HepG2 (cell line): Measurements from ENCODE around the gene SULT6B1. TPM values are rescaled to one million over a fixed set of nuclear protein-coding genes. Genes with fewer than 3 reads are reported as not detected.

ENCODE experiments used
- ATAC-seq: fragments of 200-7000 bp; cut with Tn5 transposase; 3 replicates; pipeline ENCODE4 v1.9.1; 2020; ENCODE audit warnings: mild to moderate bottlenecking, moderate library complexity
- BruUV-seq: library from RNA; stranded (reverse); fragments of 400-500 nt; replicated peaks from 2 replicates; lab custom pipeline; 2021; lab: Mats Ljungman, UMichigan
- CTCF ChIA-PET: fragments of 300-600 bp; formaldehyde crosslinking; extraction: SDS; loops from one replicate; lab custom pipeline; 2021; ENCODE audit warnings: low total read pairs, inconsistent platforms, low intra/inter-chr PET ratio; lab: Yijun Ruan, JAX
- POLR2A ChIA-PET: fragments of 350-600 bp; sonication (Branson Sonifier 250); formaldehyde crosslinking; loops from one replicate; lab custom pipeline; 2020; ENCODE audit warnings: antibody characterized with exemption, inconsistent platforms; lab: Yijun Ruan, JAX
- DNase-seq: peaks from one replicate; pipeline ENCODE4 v3.0.0-alpha.2; 2015; ENCODE audit warnings: low spot score
- FAIRE-seq: peaks from 3 replicates; lab custom pipeline; 2011; peaks lifted over from hg19 to GRCh38; lab: Jason Lieb, UNC
- H2AFZ ChIP-seq: one replicate; pipeline ENCODE4 v1.6.1; 2011; ENCODE audit warnings: low read length, inconsistent platforms
- H3K27ac ChIP-seq: fragments of 300-600 bp; 3 replicates; pipeline ENCODE4 v1.8.0; 2011; ENCODE audit warnings: mixed run types, mild to moderate bottlenecking, mixed read lengths, low read length, inconsistent platforms; ENCODE audit not compliant: insufficient read depth; ENCODE audit errors: extremely low read length
- H3K27me3 ChIP-seq, 2 experiments: fragments of 200-600 bp in 1 of 2; 2 replicates in 1 of 2; 3 replicates in 1 of 2; pipeline versions ENCODE4 v1.6.0 to v1.8.0; 2011; ENCODE audit warnings: low read length in 2 of 2, mild to moderate bottlenecking in 2 of 2, moderate library complexity in 2 of 2, inconsistent platforms in 1 of 2; ENCODE audit not compliant: insufficient read depth in 2 of 2, control insufficient read depth in 1 of 2
- H3K36me3 ChIP-seq, 2 experiments: fragments of 200-600 bp in 1 of 2; replicated peaks in 1 of 2; 2 replicates in 1 of 2; 3 replicates in 1 of 2; pipeline versions ENCODE4 v1.5.1 to v1.8.0; 2011; ENCODE audit warnings: low read length in 2 of 2, inconsistent platforms in 1 of 2; ENCODE audit not compliant: insufficient read depth in 2 of 2, control insufficient read depth in 1 of 2
- H3K4me1 ChIP-seq: 2 replicates; pipeline ENCODE4 v1.5.1; 2012; ENCODE audit warnings: low read length, inconsistent platforms; ENCODE audit not compliant: insufficient read depth
- H3K4me2 ChIP-seq: 2 replicates; pipeline ENCODE4 v1.6.0; 2011; ENCODE audit warnings: low read depth, low read length, inconsistent platforms
- H3K4me3 ChIP-seq, 3 experiments: fragments of 200-600 bp in 1 of 3; sonication (generic), shearing (Covaris generic) in 1 of 3; replicated peaks in 1 of 3; 2 replicates each; pipeline ENCODE4 v1.5.1; 2011 to 2016; ENCODE audit warnings: low read length in 3 of 3, inconsistent platforms in 2 of 3, low read depth in 2 of 3, mild to moderate bottlenecking in 2 of 3, control low read depth in 1 of 3, mixed read lengths in 1 of 3; ENCODE audit not compliant: insufficient read depth in 1 of 3
- H3K79me2 ChIP-seq: one replicate; pipeline ENCODE4 v1.6.1; 2011; ENCODE audit warnings: low read length, inconsistent platforms; ENCODE audit not compliant: insufficient read depth
- H3K9ac ChIP-seq: 2 replicates; pipeline ENCODE4 v1.6.0; 2011; ENCODE audit warnings: mild to moderate bottlenecking, low read depth, low read length, inconsistent platforms; ENCODE audit not compliant: insufficient read depth
- H3K9me3 ChIP-seq: 2 replicates; pipeline ENCODE4 v1.5.1; 2012; ENCODE audit warnings: mild to moderate bottlenecking, low read length
- H4K20me1 ChIP-seq: 2 replicates; pipeline ENCODE4 v1.6.0; 2011; ENCODE audit warnings: inconsistent platforms, mild to moderate bottlenecking, low read length, moderate library complexity; ENCODE audit not compliant: insufficient read depth
- ARNT2 ChIP-seq: sonication (generic); formaldehyde crosslinking; IDR thresholded peaks from 2 replicates; pipeline ENCODE4 v1.8.0; 2022; ENCODE audit warnings: mild to moderate bottlenecking, low read depth, missing genetic modification reagents, moderate library complexity
- FLYWCH1 ChIP-seq: sonication (generic); formaldehyde crosslinking; IDR thresholded peaks from 2 replicates; pipeline ENCODE4 v1.8.1; 2023; ENCODE audit warnings: mild to moderate bottlenecking, missing genetic modification reagents
- KLF11 ChIP-seq: IDR thresholded peaks from 2 replicates; pipeline ENCODE4 v1.6.1; 2016; ENCODE audit warnings: missing compliant biosample characterization
- MIER3 ChIP-seq: IDR thresholded peaks from 2 replicates; pipeline ENCODE4 v1.6.1; 2016; ENCODE audit warnings: missing compliant biosample characterization, borderline replicate concordance
- MIXL1 ChIP-seq: IDR thresholded peaks from 2 replicates; pipeline ENCODE4 v1.6.1; 2016
- NFRKB ChIP-seq: fragments of 450-650 bp; IDR thresholded peaks from 2 replicates; pipeline ENCODE4 v1.6.1; 2017
- SIN3A ChIP-seq: IDR thresholded peaks from 2 replicates; pipeline ENCODE4 v1.6.1; 2011; ENCODE audit warnings: low read depth, mild to moderate bottlenecking, control low read depth, low read length, borderline replicate concordance
- SRY ChIP-seq: sonication (generic); formaldehyde crosslinking; IDR thresholded peaks from 2 replicates; pipeline ENCODE4 v1.8.0; 2022; ENCODE audit warnings: mild to moderate bottlenecking, missing genetic modification reagents
- THYN1 ChIP-seq: sonication (generic); formaldehyde crosslinking; IDR thresholded peaks from 2 replicates; pipeline ENCODE4 v1.8.1; 2023; ENCODE audit warnings: low read depth, mild to moderate bottlenecking, moderate library complexity, missing genetic modification reagents, borderline replicate concordance
- ZNF224 ChIP-seq: sonication (generic); formaldehyde crosslinking; IDR thresholded peaks from 2 replicates; pipeline ENCODE4 v1.5.0; 2020; ENCODE audit warnings: mild to moderate bottlenecking, missing genetic modification reagents
- ZNF550 ChIP-seq: sonication (generic); formaldehyde crosslinking; IDR thresholded peaks from 2 replicates; pipeline ENCODE4 v1.4.0; 2020; ENCODE audit warnings: mild to moderate bottlenecking, missing genetic modification reagents, borderline replicate concordance
- WGBS: methylation state at CpG from one replicate; pipeline ENCODE4 v1.1.6; 2017; ENCODE audit warnings: low lambda C conversion rate; 5-methylcytosine and 5-hydroxymethylcytosine counted together
- in situ Hi-C: cut with HindIII; loops from 2 replicates; pipeline ENCODE4 v1.10.0; 2017; ENCODE audit warnings: low pct_unique_long_range_greater_than_20kb; ENCODE audit not compliant: extremely low pct_ligation_motif_present
- intact Hi-C: fragments of 100-400 bp; cut with micrococcal nuclease; formaldehyde crosslinking; loops from one replicate; pipeline ENCODE4 v1.10.0; 2022; ENCODE audit not compliant: unreplicated experiment
- polyA plus RNA-seq, 8 experiments: library from polyadenylated mRNA; depleted of rRNA in 3 of 8; stranded (reverse) in 7 of 8; unstranded in 1 of 8; fragments of >200 nt; fragmentation: Illumina TruSeq in 4 of 8; extraction: Trizol in 4 of 8; gene quantifications; 2 replicates each; pipeline versions ENCODE4 v1.2.1 to v1.2.3, GENCODE V29; 2011 to 2016; ENCODE audit warnings: low read depth in 4 of 8, missing spikeins in 1 of 8, mixed read lengths in 1 of 8; ENCODE audit not compliant: insufficient read depth in 1 of 8
- total RNA-seq, 5 experiments: library from RNA; depleted of rRNA; stranded (reverse); fragments of >200 nt; fragmentation: Illumina TruSeq; extraction: Trizol; gene quantifications; 2 replicates each; pipeline ENCODE4 v1.2.3, GENCODE V29; 2016; ENCODE audit warnings: low read depth in 1 of 5
- TF ChIP-seq, protein P1 (sequence below): sonication (generic); formaldehyde crosslinking; IDR thresholded peaks from 2 replicates; pipeline ENCODE4 v1.4.0; 2020; ENCODE audit warnings: missing genetic modification reagents, borderline replicate concordance
- TF ChIP-seq, protein P2 (sequence below): sonication (generic); formaldehyde crosslinking; IDR thresholded peaks from 2 replicates; pipeline ENCODE4 v1.4.0; 2020; ENCODE audit warnings: missing genetic modification reagents
- TF ChIP-seq, protein P3 (sequence below): sonication (generic); formaldehyde crosslinking; IDR thresholded peaks from 2 replicates; pipeline ENCODE4 v1.4.0; 2020; ENCODE audit warnings: missing genetic modification reagents, low read depth, mild to moderate bottlenecking, borderline replicate concordance
- TF ChIP-seq, protein P4 (sequence below): sonication (generic); formaldehyde crosslinking; IDR thresholded peaks from 2 replicates; pipeline ENCODE4 v1.4.0; 2020; ENCODE audit warnings: missing genetic modification reagents, mild to moderate bottlenecking, borderline replicate concordance

Gene SULT6B1
- total and polyA plus RNA-seq, 2 of the 13 experiments (the other 11 are each of a cell fraction or from before 2014, with no cell fraction given), result not detected

DNA sequence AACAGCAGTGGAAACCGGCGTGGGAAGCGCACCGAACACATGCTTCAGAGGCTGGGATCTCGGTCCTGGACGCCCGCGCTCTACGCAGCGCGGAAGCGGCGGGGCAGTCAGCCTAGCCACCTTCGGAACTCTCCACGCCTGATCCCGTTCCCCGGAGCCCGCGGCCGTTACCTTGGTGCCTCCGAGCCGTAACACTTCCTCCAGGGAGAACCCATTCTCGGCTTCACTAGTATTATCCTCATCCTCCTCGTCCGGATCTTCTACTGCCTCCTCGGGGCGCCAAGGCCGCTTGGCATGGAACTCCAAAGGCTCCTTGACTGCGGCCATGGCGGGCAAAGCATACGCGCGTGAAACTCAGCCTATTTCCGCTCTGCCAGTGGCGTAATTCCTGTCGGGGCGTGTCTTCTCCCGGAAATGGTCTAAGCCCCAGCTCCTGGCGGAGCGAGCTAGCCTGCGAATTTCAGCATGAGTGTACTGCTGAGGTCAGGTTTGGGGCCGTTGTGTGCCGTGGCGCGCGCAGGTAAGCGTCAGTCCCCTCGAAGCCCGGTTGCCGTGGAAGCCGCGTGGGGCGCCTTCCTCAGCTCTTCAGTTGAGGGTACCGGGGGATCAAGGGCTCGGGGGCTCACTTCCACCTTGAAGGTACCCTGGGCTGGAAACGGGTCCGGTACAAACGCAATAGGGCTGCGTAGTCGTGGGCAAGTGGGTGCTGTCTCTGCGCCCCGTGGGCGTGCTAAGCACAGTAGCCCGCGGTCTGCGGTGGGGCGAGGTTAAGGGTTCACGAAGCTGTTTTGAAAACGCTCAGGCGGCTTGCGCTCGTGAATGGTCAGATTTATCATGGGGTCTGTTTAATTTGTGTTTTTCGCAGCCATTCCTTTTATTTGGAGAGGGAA, 43.0 kb upstream of the SULT6B1 start, which contains the start of the genes CEBPZ and NDUFAF7 (continued):
- TF ChIP-seq, protein P1, sequence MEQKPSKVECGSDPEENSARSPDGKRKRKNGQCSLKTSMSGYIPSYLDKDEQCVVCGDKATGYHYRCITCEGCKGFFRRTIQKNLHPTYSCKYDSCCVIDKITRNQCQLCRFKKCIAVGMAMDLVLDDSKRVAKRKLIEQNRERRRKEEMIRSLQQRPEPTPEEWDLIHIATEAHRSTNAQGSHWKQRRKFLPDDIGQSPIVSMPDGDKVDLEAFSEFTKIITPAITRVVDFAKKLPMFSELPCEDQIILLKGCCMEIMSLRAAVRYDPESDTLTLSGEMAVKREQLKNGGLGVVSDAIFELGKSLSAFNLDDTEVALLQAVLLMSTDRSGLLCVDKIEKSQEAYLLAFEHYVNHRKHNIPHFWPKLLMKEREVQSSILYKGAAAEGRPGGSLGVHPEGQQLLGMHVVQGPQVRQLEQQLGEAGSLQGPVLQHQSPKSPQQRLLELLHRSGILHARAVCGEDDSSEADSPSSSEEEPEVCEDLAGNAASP, result peak; percentile 73
- TF ChIP-seq ZNF550 (CRISPR knock-in tag) (no peak), MIXL1 (CRISPR knock-in tag) (peak; percentile 88), MIER3 (CRISPR knock-in tag) (no peak)
- TF ChIP-seq, all 625 proteins: peak for 407

DNA sequence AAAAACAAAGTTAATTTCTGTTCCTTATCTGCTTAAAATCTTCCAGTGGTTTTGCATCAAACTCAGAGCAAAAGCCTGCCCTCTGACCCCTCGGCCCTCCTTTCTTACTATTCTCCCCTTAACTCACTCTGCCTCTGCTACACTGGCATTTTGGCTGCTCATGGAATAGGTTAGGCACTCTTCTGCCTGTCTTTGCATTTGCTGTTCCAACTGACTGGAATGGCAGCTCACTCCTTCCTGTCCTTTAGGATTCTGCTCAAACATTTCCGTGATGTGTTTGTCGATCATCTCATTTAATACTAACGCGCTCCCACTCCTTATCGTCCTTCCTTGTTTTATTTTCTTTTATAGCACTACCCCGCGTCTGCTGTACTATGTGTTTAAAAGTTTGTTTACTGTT, 42.1 kb upstream of the SULT6B1 start:
- H4K20me1 ChIP-seq, result peaks cover 20% of the 10 kb centered on the region; the same call in 1 of the 2 replicates
- in situ Hi-C loops, result no loop called here
- intact Hi-C loops, result loop anchor here (2.0 to 10.0 kb wide), 2 partner anchors 34 to 146 kb away; partner anchors contain the start of genes CEBPZOS, GPATCH11 and HEATR5B
- WGBS, result under 1% methylated on average over 8 of the region's 8 CpGs
- DNase-seq (peak; percentile 36), ATAC-seq (peak; percentile 26), FAIRE-seq (no peak)
- peak overlapping the region; percentile 88 for H3K4me2 ChIP-seq
- peak overlapping the region; percentile 84 to 99 (median 95) for H3K4me3 ChIP-seq
- no peak overlapping the region for H2AFZ ChIP-seq
- CTCF ChIA-PET, result no interaction called here
- POLR2A ChIA-PET, result interaction anchor here (1.5 to 2.4 kb wide), 2 partner anchors 74 to 694 kb away, joined by 3 to 12 read pairs; partner anchors contain the start of genes EIF2AK2 and RMDN2
- peak overlapping the region; percentile 76 for H3K27ac ChIP-seq
- H3K79me2 ChIP-seq, result peaks cover 93% of the 10 kb centered on the region
- H3K9me3 ChIP-seq, result no peaks in the 10 kb centered on the region
- H3K9ac ChIP-seq, result peak overlapping the region; percentile 94
- BruUV-seq, result no TSS peak
- peaks cover 57% of the 10 kb centered on the region for H3K4me1 ChIP-seq
- no peaks in the 10 kb centered on the region; a peak in 1 of 5 replicates for H3K27me3 ChIP-seq
- H3K36me3 ChIP-seq, result peaks cover 8 to 23% of the 10 kb centered on the region in 2 experiments
- TF ChIP-seq ARNT2 (CRISPR knock-in tag) (no peak), NFRKB (no peak), KLF11 (CRISPR knock-in tag) (no peak), SRY (CRISPR knock-in tag) (no peak), SIN3A (peak; percentile 83), ZNF550 (CRISPR knock-in tag) (no peak), FLYWCH1 (CRISPR knock-in tag) (peak; percentile 28; the same call in 1 of the 2 replicates), THYN1 (CRISPR knock-in tag) (no peak), ZNF224 (CRISPR knock-in tag) (no peak)
- TF ChIP-seq, protein P2, sequence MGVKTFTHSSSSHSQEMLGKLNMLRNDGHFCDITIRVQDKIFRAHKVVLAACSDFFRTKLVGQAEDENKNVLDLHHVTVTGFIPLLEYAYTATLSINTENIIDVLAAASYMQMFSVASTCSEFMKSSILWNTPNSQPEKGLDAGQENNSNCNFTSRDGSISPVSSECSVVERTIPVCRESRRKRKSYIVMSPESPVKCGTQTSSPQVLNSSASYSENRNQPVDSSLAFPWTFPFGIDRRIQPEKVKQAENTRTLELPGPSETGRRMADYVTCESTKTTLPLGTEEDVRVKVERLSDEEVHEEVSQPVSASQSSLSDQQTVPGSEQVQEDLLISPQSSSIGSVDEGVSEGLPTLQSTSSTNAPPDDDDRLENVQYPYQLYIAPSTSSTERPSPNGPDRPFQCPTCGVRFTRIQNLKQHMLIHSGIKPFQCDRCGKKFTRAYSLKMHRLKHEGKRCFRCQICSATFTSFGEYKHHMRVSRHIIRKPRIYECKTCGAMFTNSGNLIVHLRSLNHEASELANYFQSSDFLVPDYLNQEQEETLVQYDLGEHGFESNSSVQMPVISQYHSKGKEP (CRISPR knock-in tag), result no peak
- TF ChIP-seq, protein P3, sequence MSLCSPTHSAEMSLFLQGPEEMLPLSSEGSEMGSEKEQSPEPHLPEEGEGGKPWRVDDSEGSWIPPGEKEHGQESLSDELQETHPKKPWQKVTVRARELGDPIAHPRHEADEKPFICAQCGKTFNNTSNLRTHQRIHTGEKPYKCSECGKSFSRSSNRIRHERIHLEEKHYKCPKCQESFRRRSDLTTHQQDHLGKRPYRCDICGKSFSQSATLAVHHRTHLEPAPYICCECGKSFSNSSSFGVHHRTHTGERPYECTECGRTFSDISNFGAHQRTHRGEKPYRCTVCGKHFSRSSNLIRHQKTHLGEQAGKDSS, result no peak
- TF ChIP-seq, protein P4, sequence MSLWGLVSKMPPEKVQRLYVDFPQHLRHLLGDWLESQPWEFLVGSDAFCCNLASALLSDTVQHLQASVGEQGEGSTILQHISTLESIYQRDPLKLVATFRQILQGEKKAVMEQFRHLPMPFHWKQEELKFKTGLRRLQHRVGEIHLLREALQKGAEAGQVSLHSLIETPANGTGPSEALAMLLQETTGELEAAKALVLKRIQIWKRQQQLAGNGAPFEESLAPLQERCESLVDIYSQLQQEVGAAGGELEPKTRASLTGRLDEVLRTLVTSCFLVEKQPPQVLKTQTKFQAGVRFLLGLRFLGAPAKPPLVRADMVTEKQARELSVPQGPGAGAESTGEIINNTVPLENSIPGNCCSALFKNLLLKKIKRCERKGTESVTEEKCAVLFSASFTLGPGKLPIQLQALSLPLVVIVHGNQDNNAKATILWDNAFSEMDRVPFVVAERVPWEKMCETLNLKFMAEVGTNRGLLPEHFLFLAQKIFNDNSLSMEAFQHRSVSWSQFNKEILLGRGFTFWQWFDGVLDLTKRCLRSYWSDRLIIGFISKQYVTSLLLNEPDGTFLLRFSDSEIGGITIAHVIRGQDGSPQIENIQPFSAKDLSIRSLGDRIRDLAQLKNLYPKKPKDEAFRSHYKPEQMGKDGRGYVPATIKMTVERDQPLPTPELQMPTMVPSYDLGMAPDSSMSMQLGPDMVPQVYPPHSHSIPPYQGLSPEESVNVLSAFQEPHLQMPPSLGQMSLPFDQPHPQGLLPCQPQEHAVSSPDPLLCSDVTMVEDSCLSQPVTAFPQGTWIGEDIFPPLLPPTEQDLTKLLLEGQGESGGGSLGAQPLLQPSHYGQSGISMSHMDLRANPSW, result no peak
